GM18526 (cell line): ENCODE measurements around the gene PIGN.

Source experiments
- POLR2A ChIP-seq: IDR thresholded peaks from 3 replicates; pipeline ENCODE4 v1.6.1; 2011; ENCODE audit not compliant: insufficient read length; ENCODE audit errors: extremely low read depth

PIGN gene

GRCh38 chr18:62018034-62018758 lies 168.7 kb downstream of the PIGN start:
- TF ChIP-seq POLR2A: no peak

GRCh38 chr18:62017618-62018017 lies 169.2 kb downstream of the PIGN start:
- TF ChIP-seq POLR2A: no peak

DNA sequence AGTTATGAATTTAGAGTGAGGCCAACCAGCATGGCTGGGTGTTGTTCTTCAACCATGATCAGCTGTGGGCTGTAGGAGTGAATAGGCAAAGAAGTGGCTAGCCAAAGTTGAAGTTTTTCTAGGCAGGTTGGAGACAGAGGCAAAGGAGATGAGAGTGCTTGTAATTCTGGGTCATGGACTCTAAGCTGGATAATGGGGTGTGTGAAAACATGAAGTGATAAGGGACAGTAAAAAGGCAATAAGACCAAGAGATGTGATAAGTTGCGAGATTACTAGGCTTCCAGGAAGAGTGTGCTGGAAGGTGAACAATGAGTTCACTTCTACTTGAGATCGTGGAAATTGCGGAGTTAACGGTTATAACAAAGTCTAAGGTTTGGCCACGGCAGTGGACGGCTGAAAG lies 175.4 kb downstream of the PIGN start:
- TF ChIP-seq POLR2A: no peak

DNA sequence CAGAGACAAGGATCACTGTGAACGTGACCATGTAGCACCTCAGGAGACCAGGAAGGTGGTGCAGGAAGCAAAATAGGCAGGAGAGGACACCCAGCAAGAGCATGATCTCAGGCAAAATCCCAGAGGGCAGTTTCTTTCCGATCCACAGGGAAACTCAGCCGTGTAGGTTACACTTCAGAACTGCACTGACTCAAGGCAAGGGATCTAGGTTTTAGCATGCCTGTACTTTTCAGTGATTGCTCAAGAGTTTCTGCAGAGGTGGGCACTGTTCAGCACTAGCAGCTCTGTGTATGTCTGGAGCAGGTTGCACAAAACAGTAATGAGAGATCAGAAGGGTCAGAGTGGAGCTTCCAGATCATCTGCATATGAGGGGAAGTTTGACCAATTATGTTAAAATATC lies 177.3 kb downstream of the PIGN start:
- no peak for TF ChIP-seq POLR2A

GRCh38 chr18:62001396-62001795 lies 185.5 kb downstream of the PIGN start:
- no peak for TF ChIP-seq POLR2A

DNA sequence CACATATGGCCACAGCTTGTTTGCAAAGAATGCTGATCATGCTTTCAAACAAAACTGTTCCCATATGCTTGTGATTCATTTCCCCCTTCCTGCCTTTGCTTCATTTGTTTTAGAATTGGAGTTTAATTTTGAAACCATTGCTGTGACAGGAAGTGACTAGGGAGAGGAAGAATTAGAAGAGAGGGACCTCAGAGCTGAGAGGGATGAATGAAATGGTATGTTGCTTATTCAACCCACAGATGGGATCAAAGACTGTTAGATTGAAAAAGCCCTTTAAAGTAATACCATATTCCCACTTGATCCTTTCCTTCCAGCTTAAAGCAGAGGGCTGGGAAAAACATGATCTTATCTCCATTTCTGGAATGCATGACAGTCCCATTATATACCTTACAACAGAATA lies 187.9 kb downstream of the PIGN start:
- TF ChIP-seq POLR2A: no peak

DNA sequence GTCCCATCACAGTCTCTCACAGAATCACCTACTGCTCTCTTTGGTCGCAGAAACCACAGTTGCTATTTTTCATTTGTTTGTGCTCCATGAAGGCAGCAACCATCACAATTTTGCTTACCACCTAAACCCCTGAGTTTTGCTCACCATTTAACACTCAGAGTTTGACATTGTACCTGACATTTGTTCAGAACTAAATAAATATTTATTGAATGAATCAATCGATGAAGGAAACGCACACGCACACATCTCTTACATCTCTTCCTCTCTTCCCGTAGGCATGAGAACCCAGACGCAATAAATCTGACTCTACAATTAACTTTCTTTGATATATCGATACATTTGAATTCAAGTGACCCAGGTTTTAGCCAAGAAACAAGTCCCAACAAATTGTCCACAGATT lies 188.5 kb downstream of the PIGN start:
- TF ChIP-seq POLR2A: no peak

GRCh38 chr18:61995618-61996017 lies 191.2 kb downstream of the PIGN start:
- TF ChIP-seq POLR2A: no peak

DNA sequence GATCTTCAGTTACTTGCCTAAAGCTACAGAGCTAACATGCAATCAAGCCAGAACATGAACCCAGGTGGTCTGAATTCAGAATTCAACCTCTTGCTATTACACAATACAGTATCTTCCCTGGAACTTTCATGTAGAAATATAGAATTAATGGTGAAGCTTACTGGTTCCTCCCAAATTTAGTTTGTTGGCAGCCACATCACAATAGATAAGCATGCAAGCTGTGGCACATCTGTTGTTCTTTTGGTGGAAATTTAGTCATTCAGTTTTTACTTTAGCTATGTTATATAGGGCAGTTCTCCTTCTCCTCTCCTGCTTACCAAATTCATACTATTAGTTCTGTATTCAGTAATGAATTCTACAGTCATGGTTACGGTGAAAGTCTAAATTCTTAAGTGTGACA lies 193.0 kb downstream of the PIGN start:
- TF ChIP-seq POLR2A: no peak

- TF ChIP-seq POLR2A: no peak
These were observed 193.9 kb downstream of the PIGN start for GRCh38 chr18:61992923-61993322.

DNA sequence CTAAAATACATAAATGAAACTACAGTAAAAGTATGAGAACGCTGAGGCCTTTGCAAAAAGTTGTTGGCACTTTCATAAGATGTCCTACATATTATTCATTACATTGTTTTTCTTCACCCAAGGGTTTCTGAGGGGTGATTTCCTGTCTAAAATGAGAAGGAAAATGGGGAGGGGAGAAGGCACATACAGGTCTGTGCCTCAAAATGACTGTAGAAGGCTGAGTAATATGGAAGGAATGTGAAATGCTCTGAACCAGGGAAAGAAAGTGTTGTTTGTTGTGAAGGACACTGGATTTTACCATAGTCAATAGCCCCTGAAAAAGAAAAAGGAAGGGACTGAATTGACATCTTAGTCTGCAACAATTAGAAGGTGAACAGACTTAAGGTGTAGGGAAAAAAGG lies 194.6 kb downstream of the PIGN start:
- TF ChIP-seq POLR2A: no peak

DNA sequence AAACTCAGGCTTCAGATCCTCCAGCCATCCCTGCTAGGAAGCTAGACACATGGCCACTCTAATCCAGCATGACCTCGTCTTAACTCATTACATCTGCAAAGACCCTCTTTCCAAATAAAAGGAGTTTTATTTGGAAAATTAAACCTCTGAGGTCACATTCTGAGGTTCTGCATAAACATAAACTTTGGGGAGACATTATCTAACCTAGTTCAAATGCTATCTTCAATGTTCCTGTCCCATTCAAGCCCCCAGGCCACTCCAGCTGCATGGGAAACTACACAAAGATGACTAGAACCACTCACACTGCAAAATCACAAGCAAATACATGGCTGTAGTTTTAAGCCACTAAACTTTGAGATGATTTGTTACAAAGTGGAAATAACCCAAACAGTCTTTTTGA lies 195.0 kb downstream of the PIGN start:
- TF ChIP-seq POLR2A: no peak

DNA sequence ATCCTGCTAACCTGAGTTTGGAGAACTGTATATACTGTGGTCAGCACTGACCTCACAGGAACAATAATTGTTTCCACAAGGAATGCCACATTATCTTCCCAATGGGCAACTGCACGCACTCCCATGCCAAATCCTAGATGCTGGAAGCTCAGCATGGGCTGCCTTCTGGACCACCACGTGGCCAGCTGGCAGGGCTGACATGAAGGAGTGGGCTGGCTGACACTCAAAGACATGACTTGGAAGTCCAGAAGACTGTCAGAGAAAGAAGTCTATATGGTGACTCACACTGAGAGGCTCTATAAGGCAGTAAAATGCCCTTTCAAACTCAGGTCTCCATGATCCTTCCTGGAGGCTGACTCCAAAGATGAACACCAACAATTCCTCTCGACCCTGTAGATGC lies 195.7 kb downstream of the PIGN start:
- TF ChIP-seq POLR2A: no peak
